Endothelial cell (in vitro differentiated cells): ENCODE measurements around the gene XPO5. TPM values are rescaled to one million over a fixed set of nuclear protein-coding genes. Genes with fewer than 3 reads are reported as not detected.

ENCODE experiments used
- DNase-seq: peaks from one replicate; pipeline ENCODE4 v3.0.0; 2021; ENCODE audit warnings: low spot score
- H3K27ac Mint-ChIP-seq: one replicate; pipeline ENCODE4 v1.8.0; 2021; ENCODE audit warnings: mixed read lengths, inconsistent platforms; ENCODE audit not compliant: unreplicated experiment
- H3K27me3 Mint-ChIP-seq: one replicate; pipeline ENCODE4 v1.8.0; 2021; ENCODE audit warnings: mild to moderate bottlenecking, moderate library complexity, mixed read lengths, inconsistent platforms; ENCODE audit not compliant: unreplicated experiment
- H3K36me3 Mint-ChIP-seq: one replicate; pipeline ENCODE4 v1.8.0; 2021; ENCODE audit warnings: mild to moderate bottlenecking, low read depth, mixed read lengths, inconsistent platforms; ENCODE audit not compliant: unreplicated experiment
- H3K4me1 Mint-ChIP-seq: one replicate; pipeline ENCODE4 v1.8.0; 2021; ENCODE audit warnings: mild to moderate bottlenecking, mixed read lengths, inconsistent platforms; ENCODE audit not compliant: unreplicated experiment
- H3K4me3 Mint-ChIP-seq: one replicate; pipeline ENCODE4 v1.8.0; 2021; ENCODE audit warnings: mild to moderate bottlenecking, mixed read lengths, inconsistent platforms; ENCODE audit not compliant: unreplicated experiment
- H3K9me3 Mint-ChIP-seq: one replicate; pipeline ENCODE4 v1.8.0; 2021; ENCODE audit warnings: mixed read lengths, inconsistent platforms; ENCODE audit not compliant: unreplicated experiment
- total RNA-seq: library from RNA; stranded (reverse); fragmentation: NEBNext Ultra II Directional; extraction: Animal tissue kit (Norgen Biotek cat#: 25700); gene quantifications from one replicate; pipeline ENCODE4 v1.2.1, GENCODE V29; 2021; ENCODE audit not compliant: unreplicated experiment
- TF ChIP-seq, protein P1 (sequence below): fragments of 200-600 bp; sonication (generic); IDR thresholded peaks from one replicate; pipeline ENCODE4 v1.5.0; 2021; ENCODE audit warnings: antibody characterized with exemption; ENCODE audit not compliant: unreplicated experiment

The XPO5 gene
- total RNA-seq, 1 donor from 2014 or later = 37.6 TPM

DNA sequence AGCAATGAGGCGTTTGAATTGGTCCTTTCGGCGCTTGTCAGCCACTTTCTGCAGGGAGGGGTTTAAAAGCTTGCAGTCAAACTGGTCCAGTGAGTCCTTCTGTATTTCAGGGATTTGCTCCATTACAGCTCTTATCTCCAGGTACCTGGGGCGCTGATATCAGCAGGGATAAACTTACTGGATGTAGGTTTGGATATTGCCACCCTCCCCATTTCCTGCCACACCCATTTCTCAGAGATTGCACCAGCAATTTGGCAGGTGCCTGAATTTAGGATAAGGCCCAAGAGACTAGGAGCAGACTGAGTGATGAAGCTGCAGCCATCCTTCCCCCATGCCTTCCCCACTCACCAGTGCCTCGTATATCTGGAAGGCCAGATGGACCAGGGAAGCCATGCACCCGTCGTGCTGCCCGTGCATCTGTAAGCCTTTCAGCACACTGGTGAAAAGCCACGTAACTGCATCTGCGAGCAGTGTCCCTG lies 51.3 kb downstream of the XPO5 start:
- H3K27ac Mint-ChIP-seq = no peak overlapping the region

DNA sequence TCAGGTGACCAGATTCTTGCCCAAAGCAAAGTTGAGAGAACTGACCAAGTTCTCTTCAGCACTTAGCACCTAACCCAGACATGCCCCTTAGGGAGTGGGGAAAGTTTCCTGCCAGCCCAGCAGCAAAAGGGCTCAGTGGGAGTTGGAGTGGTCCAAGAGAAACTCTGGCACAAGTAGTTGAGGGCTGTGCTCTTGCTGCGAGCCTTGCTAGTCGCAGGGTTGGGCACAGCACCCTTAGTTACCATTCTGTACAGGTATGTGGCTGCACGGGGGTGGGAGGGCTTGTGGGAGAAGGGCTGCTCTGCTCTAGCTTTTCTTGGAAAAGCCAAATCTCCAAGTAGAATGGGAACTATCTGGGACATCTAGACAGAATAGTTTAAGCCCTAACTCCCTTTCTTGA lies 52.6 kb downstream of the XPO5 start:
- Mint-ChIP-seq H3K36me3 (peaks cover 30% of the 10 kb centered on the region), H3K9me3 (no peaks in the 10 kb centered on the region)

More for the DNA sequence above, 51.3 kb downstream of the XPO5 start:
- DNase-seq = no peak
- Mint-ChIP-seq H3K27me3 (peaks cover 2% of the 10 kb centered on the region), H3K4me3 (no peak overlapping the region), H3K36me3 (peaks cover 30% of the 10 kb centered on the region), H3K4me1 (no peaks in the 10 kb centered on the region), H3K9me3 (no peaks in the 10 kb centered on the region)
- TF ChIP-seq, protein P1, sequence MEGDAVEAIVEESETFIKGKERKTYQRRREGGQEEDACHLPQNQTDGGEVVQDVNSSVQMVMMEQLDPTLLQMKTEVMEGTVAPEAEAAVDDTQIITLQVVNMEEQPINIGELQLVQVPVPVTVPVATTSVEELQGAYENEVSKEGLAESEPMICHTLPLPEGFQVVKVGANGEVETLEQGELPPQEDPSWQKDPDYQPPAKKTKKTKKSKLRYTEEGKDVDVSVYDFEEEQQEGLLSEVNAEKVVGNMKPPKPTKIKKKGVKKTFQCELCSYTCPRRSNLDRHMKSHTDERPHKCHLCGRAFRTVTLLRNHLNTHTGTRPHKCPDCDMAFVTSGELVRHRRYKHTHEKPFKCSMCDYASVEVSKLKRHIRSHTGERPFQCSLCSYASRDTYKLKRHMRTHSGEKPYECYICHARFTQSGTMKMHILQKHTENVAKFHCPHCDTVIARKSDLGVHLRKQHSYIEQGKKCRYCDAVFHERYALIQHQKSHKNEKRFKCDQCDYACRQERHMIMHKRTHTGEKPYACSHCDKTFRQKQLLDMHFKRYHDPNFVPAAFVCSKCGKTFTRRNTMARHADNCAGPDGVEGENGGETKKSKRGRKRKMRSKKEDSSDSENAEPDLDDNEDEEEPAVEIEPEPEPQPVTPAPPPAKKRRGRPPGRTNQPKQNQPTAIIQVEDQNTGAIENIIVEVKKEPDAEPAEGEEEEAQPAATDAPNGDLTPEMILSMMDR = no peak

DNA sequence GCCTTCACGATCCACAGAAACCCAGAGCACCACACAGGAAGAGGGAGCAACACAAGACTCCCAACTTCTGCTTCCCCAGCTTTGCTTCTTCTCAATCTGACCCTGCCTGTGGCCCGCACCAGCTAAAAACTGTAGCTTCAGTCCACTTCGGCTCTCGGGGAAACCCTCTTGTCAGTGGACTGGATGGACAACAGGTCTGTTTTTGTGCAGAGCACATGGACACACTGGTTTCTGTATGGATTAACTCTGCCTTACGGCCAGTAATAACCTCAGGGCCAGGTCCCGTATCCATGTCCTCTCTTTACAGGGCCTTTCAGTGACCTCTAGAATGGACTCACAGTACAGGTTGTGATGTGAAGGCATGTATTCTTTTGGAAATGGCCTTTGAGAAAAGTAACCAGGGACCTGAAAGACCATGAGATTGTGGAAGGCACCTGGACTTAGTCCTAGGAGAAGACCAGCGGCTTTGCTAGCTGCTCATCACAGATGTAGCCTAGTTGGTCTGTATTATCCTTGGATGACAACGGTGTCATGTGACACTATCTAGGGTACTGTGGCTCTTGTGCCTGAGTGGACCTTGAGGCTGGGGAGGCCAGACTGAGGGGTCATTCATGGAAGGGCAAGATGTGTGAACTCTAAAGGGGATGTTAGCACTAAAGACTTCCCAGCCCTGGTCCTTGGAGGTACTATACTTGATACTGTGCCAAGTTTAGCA lies 53.1 kb downstream of the XPO5 start:
- Mint-ChIP-seq H3K4me1 (no peaks in the 10 kb centered on the region), H3K27ac (no peak overlapping the region), H3K9me3 (no peaks in the 10 kb centered on the region), H3K4me3 (no peak overlapping the region), H3K36me3 (peaks cover 29% of the 10 kb centered on the region), H3K27me3 (peaks cover 2% of the 10 kb centered on the region)
- TF ChIP-seq, protein P1 = no peak
- DNase-seq = no peak

More for the DNA sequence above, 52.6 kb downstream of the XPO5 start:
- TF ChIP-seq, protein P1 = no peak
- no peaks in the 10 kb centered on the region for H3K4me1 Mint-ChIP-seq
- H3K27me3 Mint-ChIP-seq = peaks cover 2% of the 10 kb centered on the region
- DNase-seq = no peak
- no peak overlapping the region for H3K4me3 Mint-ChIP-seq
- H3K27ac Mint-ChIP-seq = no peak overlapping the region

DNA sequence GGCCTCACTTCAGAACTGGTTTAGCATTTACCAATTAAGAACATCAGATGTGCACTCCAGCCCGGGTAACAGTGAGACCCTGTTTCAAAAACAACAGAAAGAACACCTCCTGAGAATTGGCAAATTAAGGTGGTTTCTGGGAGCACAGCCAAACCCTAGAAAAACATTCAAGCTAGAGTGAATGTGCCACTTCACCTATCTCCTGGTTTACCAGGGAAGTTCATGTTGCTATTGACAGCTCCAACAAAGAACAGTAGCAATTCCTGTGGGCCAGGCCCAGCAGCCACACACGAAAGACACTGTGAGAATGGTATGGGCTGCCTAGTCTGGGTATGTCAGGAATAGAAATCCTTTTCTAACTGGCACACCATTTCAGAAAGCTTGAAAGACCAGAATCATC lies 54.0 kb downstream of the XPO5 start:
- peaks cover 23% of the 10 kb centered on the region for H3K36me3 Mint-ChIP-seq

DNA sequence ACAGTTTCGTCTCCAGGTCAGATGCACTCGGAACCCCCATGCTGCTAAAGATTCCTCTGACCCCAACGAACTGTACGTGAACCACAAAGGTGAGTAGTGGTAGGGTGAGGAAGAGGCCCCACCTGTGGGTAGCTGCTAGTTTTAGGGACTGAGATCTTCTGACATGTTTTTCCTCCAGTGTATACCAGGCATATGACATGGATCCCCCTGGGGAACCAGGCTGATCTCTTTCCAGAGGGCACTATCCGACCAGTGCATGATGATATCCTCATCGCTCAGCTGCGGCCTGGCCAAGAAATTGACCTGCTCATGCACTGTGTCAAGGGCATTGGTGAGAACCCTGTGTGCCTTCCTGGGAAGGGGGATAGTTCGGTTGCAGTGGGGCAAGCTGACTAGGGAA lies 55.7 kb downstream of the XPO5 start:
- peaks cover 13% of the 10 kb centered on the region for H3K4me1 Mint-ChIP-seq
- TF ChIP-seq, protein P1 = no peak
- no peak overlapping the region for H3K4me3 Mint-ChIP-seq
- peaks cover 28% of the 10 kb centered on the region for H3K36me3 Mint-ChIP-seq
- H3K9me3 Mint-ChIP-seq = no peaks in the 10 kb centered on the region
- H3K27ac Mint-ChIP-seq = no peak overlapping the region
- no peak for DNase-seq
- H3K27me3 Mint-ChIP-seq = peaks cover 10% of the 10 kb centered on the region

More for the DNA sequence above, 54.0 kb downstream of the XPO5 start:
- H3K4me1 Mint-ChIP-seq = no peaks in the 10 kb centered on the region
- H3K27ac Mint-ChIP-seq = no peak overlapping the region
- no peak for DNase-seq
- H3K9me3 Mint-ChIP-seq = no peaks in the 10 kb centered on the region
- TF ChIP-seq, protein P1 = no peak
- H3K27me3 Mint-ChIP-seq = peaks cover 2% of the 10 kb centered on the region
- H3K4me3 Mint-ChIP-seq = no peak overlapping the region
